Ovary (tissue), 3 donors: ENCODE results near the gene GLCE.

Source experiments
- CTCF ChIP-seq, 3 donors: fragments of 450-650 bp in 2 of 3; fragments of 200-600 bp in 1 of 3; IDR thresholded peaks; one replicate each; pipeline versions ENCODE4 v1.5.1 to v1.8.0; 2016 to 2022; ENCODE audit warnings: antibody characterized with exemption in 3 of 3, mild to moderate bottlenecking in 1 of 3
- EP300 ChIP-seq: sonication (generic); formaldehyde crosslinking; IDR thresholded peaks from one replicate; pipeline ENCODE4 v1.6.1; 2017; ENCODE audit warnings: antibody characterized with exemption
- POLR2A ChIP-seq: fragments of 450-650 bp; IDR thresholded peaks from one replicate; pipeline ENCODE4 v1.6.1; 2017; ENCODE audit warnings: antibody characterized with exemption, mild to moderate bottlenecking, moderate library complexity
- donor health status: DM: no; HTN: no; CAD: no.

- TF ChIP-seq CTCF (IDR thresholded peaks at IDR 0.05) (no peak), POLR2A (no peak), EP300 (no peak)
Measured at GRCh38 chr15:69236505-69236904, 76.1 kb downstream of the GLCE start.
